SIG-M5 (cell line): ENCODE measurements around the gene ZNF558.

Source experiments
- DNase-seq: peaks from one replicate; lab custom pipeline; 2025; lab: John Stamatoyannopoulos, UW

Gene ZNF558

DNA sequence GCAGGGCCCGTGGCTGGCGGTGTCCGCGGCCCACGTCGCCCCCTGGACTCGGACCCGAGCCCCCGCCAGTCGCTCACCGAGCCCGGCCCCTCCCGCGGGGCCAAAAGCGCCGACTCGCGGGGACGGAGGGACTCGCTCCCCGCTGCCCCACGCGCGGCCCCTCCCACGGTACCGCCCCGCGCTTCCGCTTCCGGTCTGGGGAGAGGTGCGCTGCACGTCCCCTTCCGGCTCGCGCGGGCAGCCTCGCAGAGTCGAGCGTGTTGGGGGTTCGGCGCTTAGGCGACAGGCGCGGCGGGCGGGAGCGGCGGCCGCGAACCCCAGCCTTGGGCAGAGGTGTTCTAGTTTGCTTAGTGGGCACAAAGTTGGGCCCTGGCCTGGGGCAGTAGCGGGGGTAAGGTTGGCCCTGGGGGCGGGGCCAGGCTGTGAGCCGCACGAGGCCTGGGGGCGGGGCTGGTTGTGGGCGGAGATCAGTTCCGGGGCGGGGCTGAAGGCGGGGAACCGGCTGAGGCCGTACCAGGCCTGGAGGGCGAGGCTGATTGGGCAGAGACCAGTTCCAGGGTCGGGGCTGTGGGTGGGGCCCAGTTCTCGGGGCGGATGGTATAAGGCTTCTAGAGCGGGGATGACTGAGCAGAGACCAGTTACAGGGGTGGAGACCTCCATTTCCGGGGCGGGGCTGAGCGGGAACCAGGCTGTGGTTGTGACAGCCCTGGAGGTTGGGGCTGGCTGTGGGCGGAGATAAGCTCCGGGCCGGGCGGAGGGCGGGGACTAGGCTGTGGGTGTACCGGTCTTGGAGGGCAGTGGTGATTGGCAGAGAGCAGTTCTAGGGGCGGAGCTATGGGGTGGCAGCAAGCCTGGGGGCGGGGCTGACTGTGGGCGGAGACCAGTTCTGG is at the start of gene ZNF558, which contains the start of gene MBD3L1:
TSS of gene ZNF558 (minus strand) at position 173 of the 890 bp plus-strand sequence. CDS start 9,645 bp downstream, outside the sequence.
TSS of gene MBD3L1 (plus strand) at position 246 of the 890 bp plus-strand sequence. CDS start 10,302 bp downstream, outside the sequence.
- peak; percentile 47 for DNase-seq

- DNase-seq: no peak
Measured at GRCh38 chr19:8881512-8881911, 49.4 kb upstream of the ZNF558 start.

- no peak for DNase-seq
Measured at GRCh38 chr19:8880868-8881488, 48.9 kb upstream of the ZNF558 start.

DNA sequence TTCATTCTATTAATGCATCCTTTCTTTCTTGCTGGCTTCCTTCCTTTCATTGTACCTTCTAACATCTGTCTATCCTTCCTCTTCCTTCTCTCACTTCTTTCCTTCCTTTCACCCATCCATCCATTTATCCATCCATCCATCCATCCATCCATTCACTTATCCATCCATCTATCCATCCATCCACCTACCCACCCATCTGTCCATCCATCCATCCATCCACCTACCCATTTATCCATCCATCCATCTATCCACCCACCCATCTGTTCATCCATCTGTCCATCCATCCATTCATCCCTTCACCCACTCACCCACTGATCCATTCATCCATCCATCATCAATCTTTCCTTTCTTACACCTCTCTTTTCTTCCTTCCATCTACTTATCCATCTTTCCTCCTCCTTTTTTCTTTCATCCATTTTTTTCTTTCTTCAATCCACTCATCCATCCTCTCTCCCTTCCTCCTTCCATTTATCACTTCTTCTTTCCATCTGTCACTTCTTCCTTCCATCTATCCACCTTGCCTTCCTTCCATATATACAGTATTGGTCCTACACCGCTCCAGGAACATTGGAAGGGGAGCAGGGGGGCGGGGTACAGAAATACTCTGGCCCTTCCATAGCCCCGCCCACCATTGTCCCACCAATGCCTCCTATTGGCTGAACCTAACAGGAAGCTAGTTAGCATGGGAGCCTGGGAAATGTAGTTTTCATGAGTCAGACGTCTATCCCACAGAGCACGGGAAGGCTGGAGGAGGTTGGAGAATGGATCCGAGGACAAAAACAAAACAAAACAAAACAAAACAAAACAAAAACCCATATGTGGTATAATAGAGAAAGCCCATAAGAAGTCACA is 46.0 kb upstream of the ZNF558 start:
- no peak for DNase-seq

DNA sequence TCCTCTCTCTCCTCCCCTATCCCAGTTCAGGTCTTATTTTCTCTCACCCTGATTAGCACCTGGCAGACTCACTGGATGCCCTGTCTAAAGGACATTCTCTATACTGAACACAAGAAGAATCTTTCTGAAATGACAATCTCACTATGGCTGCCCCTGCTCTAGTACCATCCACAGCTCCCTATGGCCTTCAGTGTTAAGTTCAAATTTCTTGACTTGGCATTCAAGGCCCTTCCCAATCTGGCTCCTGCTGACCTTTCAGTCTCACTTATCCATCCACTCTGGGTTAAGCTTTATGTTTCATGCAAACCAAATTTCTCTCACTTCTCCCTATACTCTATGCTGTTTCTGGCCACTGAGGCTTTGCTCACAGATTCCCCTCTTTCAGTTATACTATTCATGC is 34.2 kb upstream of the ZNF558 start:
- DNase-seq: no peak

GRCh38 chr19:8858260-8858659 is 26.2 kb upstream of the ZNF558 start:
- no peak for DNase-seq

GRCh38 chr19:8850488-8850887 is 18.4 kb upstream of the ZNF558 start:
- DNase-seq: no peak

GRCh38 chr19:8849232-8849631 is 17.1 kb upstream of the ZNF558 start:
- no peak for DNase-seq

DNA sequence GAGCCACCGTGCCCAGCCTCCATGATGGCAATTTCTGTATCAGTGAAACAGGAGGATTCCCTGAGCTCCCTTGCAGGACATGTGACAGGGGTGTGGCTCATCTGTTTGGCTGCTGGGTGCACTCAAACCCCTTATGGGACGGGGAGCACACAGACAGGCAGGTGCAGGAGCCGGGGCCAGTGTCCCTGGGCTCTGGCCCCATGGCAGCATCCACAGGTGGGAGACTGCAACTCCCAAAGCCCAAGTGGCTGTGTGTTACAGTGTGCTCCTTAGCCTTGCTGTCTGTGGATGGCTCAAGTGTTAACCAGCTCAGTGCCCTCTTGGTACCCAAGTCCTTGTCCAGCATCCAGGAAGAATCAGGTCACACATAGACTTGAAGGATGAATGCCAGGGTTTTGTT is 14.7 kb upstream of the ZNF558 start:
- DNase-seq: no peak

- DNase-seq: no peak
Measured at GRCh38 chr19:8840708-8841107, 8.6 kb upstream of the ZNF558 start.

- no peak for DNase-seq
Measured at GRCh38 chr19:8835877-8836276, 3.8 kb upstream of the ZNF558 start.

GRCh38 chr19:8835446-8835845 is 3.3 kb upstream of the ZNF558 start:
- no peak for DNase-seq

DNA sequence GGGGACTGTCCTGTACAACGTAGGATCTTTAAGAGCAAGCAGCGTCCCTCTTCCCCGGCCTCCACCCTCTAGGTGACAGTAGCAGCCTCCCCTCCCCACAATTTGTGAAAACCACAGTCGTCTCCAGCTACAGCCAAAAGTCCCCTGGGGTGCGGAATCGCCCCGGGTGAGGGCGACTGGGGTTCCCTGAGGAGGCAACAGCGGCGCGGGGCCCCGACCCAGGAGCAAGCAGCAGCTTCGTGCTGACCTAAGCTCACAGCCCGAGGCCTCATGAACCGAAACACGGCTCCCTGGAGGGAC is 322 bp downstream of the ZNF558 start:
- no peak for DNase-seq

DNA sequence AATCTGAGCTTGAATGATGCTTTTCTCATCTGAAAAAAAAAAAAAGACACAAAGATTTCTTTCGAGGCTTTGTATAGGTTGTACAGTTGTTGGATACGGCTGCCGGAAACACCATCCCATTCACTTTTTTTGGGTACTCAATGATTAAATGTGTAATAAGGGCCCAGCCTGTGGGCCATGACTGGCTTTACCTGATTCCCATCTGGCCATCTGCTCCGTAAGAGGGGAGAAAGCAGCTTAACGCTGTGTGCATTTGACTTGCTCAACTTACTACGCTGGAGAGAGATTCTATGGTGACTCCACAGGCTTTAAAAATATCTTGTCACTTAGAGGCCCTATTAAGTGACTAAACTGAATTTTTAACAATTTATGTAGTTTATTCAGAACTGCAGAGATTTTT is 731 bp downstream of the ZNF558 start:
- DNase-seq: no peak

DNA sequence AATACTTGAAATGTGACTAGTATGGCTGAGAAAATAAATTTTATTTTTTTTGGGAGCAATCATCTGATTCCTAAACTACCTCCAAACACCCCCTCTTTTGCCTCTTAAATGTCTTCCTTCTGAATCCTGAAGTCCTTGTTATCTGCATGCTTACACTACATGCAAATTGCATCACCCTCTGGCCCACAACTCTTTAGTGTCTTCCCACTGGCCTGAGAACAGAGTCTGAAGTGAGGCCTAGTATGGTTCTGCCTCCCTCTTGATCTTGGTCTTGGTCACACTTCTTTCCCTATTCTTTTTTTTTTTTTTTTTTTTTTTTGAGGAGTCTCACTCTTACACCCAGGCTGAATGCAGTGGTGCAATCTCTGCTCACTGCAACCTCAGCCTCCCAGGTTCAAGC is 4.8 kb downstream of the ZNF558 start:
- DNase-seq: no peak

GRCh38 chr19:8826371-8826770 is 5.7 kb downstream of the ZNF558 start:
- DNase-seq: no peak

DNA sequence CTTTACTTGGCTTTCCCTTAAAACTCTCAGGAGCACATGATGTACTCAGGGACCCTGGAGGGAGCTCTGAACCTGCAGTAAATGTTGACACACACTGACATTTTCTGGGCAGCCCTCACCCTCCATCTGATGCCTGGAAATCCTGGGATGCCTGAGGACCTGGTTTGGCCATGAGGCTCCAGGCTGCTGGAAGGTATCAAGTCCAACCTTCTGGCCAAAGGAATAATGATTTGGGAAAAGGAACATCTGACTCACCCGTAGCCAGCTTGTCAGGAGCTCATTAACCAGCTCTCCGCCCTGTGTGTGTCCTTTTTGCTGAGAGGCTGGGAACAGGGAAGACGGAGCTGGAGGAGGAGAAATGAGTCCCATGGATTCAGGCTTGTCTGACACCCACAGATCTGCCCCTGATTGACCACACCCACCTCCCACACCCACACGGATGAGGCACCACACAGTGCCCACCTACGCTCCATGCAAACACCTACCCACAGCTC is 10.3 kb downstream of the ZNF558 start:
- DNase-seq: no peak

DNA sequence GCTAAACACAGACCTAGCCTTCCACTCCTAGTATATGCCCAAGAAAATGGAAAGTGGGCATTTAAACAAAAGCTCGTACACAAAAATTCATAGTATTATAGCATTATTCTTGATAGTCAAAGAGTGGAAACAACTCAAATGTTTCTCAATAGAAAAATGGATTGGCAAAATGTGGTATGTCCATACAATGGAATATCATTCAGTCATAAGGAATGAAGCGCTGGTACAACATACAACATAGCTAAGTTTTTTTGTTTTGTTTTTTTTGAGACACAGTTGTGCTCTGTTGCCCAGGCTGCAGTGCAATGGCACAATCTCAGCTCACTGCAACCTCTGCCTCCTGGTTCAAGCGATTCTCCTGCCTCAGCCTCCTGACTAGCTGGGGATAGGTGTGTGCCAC is 11.9 kb downstream of the ZNF558 start:
- no peak for DNase-seq

DNA sequence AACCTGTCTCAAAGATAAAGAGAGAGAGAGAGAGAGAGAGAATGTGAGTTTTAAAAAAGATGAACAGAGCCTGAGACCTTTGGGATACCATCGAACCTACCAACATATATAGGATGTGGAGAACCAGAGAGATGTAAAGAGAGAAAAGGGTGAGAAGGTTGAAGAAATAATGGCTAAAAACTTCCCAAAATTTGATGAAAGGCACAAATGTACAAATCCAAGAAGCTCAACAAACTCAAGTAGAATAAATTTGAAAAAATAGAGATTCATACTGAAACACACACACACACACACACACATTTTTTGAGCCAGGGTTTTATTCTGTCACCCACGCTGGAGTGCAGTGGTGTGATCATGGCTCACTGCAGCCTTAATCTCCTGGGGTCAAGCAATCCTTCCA is 16.3 kb downstream of the ZNF558 start:
- DNase-seq: no peak

- DNase-seq: no peak
Measured at GRCh38 chr19:8814176-8814575, 17.9 kb downstream of the ZNF558 start.

DNA sequence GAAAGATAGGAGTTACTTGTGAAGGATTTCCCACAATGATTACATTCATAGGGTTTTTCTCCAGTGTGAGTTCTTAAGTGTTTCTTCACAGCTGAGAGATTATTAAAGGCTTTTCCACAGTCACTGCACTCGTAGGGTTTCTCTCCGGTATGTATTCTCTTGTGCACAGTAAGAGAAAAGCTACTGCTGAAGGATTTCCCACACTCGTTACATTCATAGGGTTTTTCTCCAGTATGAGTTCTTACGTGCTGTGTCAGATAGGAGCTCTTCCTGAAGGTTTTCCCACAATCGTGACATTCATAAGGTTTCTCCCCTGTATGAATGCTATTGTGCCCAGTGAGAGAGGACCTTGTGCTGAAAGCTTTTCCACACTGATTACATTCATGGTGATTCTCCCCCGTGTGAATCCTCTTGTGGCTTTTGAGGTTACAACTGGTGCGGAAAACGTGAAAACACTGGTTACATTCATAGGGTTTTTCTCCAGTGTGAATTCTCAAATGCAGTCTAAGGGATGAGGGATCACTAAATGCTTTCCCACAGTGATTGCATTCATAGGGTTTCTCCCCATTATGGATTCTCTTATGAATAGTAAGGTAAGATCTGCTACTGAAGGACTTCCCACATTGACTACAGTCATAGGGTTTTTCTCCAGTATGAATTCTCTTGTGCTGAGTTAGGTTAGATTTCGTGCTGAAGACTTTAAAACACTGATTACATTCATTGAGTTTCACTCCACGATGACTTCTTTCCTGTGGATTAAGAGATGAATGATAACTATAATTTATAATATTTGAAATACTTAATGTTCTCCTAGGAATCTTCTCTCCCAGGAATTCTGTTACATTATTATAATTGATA is 20.6 kb downstream of the ZNF558 start:
- no peak for DNase-seq

- DNase-seq: no peak
Measured at GRCh38 chr19:8806661-8807060, 25.4 kb downstream of the ZNF558 start.
